Endothelial cell of umbilical vein (primary cell): Measurements from ENCODE around the gene SAPCD2. TPM values are rescaled to one million over a fixed set of nuclear protein-coding genes. Genes with fewer than 3 reads are reported as not detected.

Experiments
- BruUV-seq: library from RNA; stranded (reverse); fragments of 400-500 nt; replicated peaks from 2 replicates; lab custom pipeline; 2021; lab: Mats Ljungman, UMichigan
- CTCF ChIA-PET: fragments of 300-600, 350-600 bp; sonication (Branson Sonifier 250); formaldehyde crosslinking; loops from one replicate; lab custom pipeline; 2021; ENCODE audit warnings: antibody characterized with exemption, inconsistent platforms; lab: Charles Lee
- POLR2A ChIA-PET: fragments of 300-600, 350-600 bp; sonication (Branson Sonifier 250); formaldehyde crosslinking; loops from one replicate; lab custom pipeline; 2021; ENCODE audit warnings: antibody characterized with exemption, inconsistent platforms; lab: Charles Lee
- DNase-seq: peaks from one replicate; pipeline ENCODE4 v3.0.0-alpha.2; 2011; ENCODE audit warnings: low read depth, low spot score
- FAIRE-seq: peaks from 2 replicates; lab custom pipeline; 2011; peaks lifted over from hg19 to GRCh38; lab: Jason Lieb, UNC
- H2AFZ ChIP-seq: 2 replicates; pipeline ENCODE4 v1.6.0; 2012; ENCODE audit warnings: low read depth, low read length, control low read depth, inconsistent platforms
- H3K27ac ChIP-seq: 2 replicates; pipeline ENCODE4 v1.5.1; 2011; ENCODE audit warnings: low read depth, mild to moderate bottlenecking, control low read depth, low read length, moderate library complexity; ENCODE audit not compliant: insufficient read depth
- H3K27me3 ChIP-seq, 2 experiments: 2 replicates each; pipeline versions ENCODE4 v1.6.0 to v1.6.1; 2011; ENCODE audit warnings: low read length in 2 of 2, mixed read lengths in 1 of 2; ENCODE audit not compliant: control insufficient read depth in 2 of 2, insufficient read depth in 2 of 2
- H3K36me3 ChIP-seq, 2 experiments: 2 replicates in 1 of 2; 3 replicates in 1 of 2; pipeline ENCODE4 v1.5.1; 2011; ENCODE audit warnings: low read length in 2 of 2, mild to moderate bottlenecking in 1 of 2, moderate library complexity in 1 of 2; ENCODE audit not compliant: control insufficient read depth in 2 of 2, insufficient read depth in 2 of 2; ENCODE audit errors: extremely low read depth in 1 of 2
- H3K4me1 ChIP-seq: 3 replicates; pipeline ENCODE4 v1.5.1; 2011; ENCODE audit warnings: mild to moderate bottlenecking, low read length; ENCODE audit not compliant: control insufficient read depth, insufficient read depth; ENCODE audit errors: extremely low read depth
- H3K4me2 ChIP-seq: 2 replicates; pipeline ENCODE4 v1.6.1; 2011; ENCODE audit warnings: low read length, control low read depth, mixed read lengths; ENCODE audit not compliant: insufficient read depth
- H3K4me3 ChIP-seq, 3 experiments: fragments of 200-600 bp in 1 of 3; sonication (generic), shearing (Covaris generic) in 1 of 3; replicated peaks in 1 of 3; 2 replicates each; pipeline ENCODE4 v1.5.1; 2011 to 2016; ENCODE audit warnings: control low read depth in 3 of 3, low read length in 3 of 3, mild to moderate bottlenecking in 2 of 3, inconsistent platforms in 1 of 3, low read depth in 1 of 3, moderate library complexity in 1 of 3; ENCODE audit not compliant: insufficient read depth in 1 of 3
- H3K79me2 ChIP-seq: 2 replicates; pipeline ENCODE4 v1.6.0; 2012; ENCODE audit warnings: low read length, inconsistent platforms; ENCODE audit not compliant: control insufficient read depth, insufficient read depth
- H3K9ac ChIP-seq: replicated peaks from 2 replicates; pipeline ENCODE3; 2011; ENCODE audit warnings: low read length, control low read depth; ENCODE audit not compliant: insufficient read depth; ENCODE audit errors: extremely low read depth
- H3K9me1 ChIP-seq: replicated peaks from 3 replicates; pipeline ENCODE4 v1.6.0; 2011; ENCODE audit warnings: mild to moderate bottlenecking, low read length; ENCODE audit not compliant: control insufficient read depth, insufficient read depth; ENCODE audit errors: extremely low read depth
- H3K9me3 ChIP-seq: replicated peaks from 2 replicates; pipeline ENCODE4 v1.5.1; 2012; ENCODE audit warnings: low read length, inconsistent platforms; ENCODE audit not compliant: control insufficient read depth, insufficient read depth
- H4K20me1 ChIP-seq: replicated peaks from 2 replicates; pipeline ENCODE3; 2011; ENCODE audit warnings: mild to moderate bottlenecking, low read length; ENCODE audit not compliant: control insufficient read depth, insufficient read depth; ENCODE audit errors: extremely low read depth
- CTCF ChIP-seq, 2 donors: IDR thresholded peaks; 1 replicate in 1 of 2; 2 replicates in 1 of 2; pipeline ENCODE4 v1.5.1; 2011; ENCODE audit warnings: low read length in 2 of 2, mild to moderate bottlenecking in 2 of 2, moderate library complexity in 2 of 2, control low read depth in 1 of 2, inconsistent platforms in 1 of 2, low read depth in 1 of 2; ENCODE audit not compliant: insufficient read depth in 1 of 2; ENCODE audit errors: extremely low read depth in 1 of 2
- EZH2 ChIP-seq: IDR thresholded peaks from 2 replicates; pipeline ENCODE4 v1.6.1; 2012; ENCODE audit warnings: borderline replicate concordance, low read depth, mild to moderate bottlenecking, moderate library complexity, low read length, inconsistent platforms; ENCODE audit not compliant: severe bottlenecking
- FOS ChIP-seq: IDR thresholded peaks from 2 replicates; pipeline ENCODE4 v1.6.1; 2011; ENCODE audit warnings: mild to moderate bottlenecking, low read length, moderate library complexity, borderline replicate concordance; ENCODE audit not compliant: insufficient read depth
- GATA2 ChIP-seq: IDR thresholded peaks from 2 replicates; pipeline ENCODE4 v1.7.0; 2011; ENCODE audit warnings: low read depth, mild to moderate bottlenecking, moderate library complexity, mixed read lengths, low read length; ENCODE audit not compliant: insufficient read length, insufficient read depth
- JUN ChIP-seq: IDR thresholded peaks from 2 replicates; pipeline ENCODE4 v1.6.1; 2011; ENCODE audit warnings: borderline replicate concordance, low read depth; ENCODE audit not compliant: insufficient read length, insufficient read depth
- MAX ChIP-seq: IDR thresholded peaks from 2 replicates; pipeline ENCODE4 v1.6.1; 2011; ENCODE audit not compliant: insufficient read depth, insufficient read length
- POLR2A ChIP-seq: IDR thresholded peaks from 2 replicates; pipeline ENCODE4 v1.6.1; 2012; ENCODE audit warnings: low read depth, mild to moderate bottlenecking, control low read depth, low read length
- POLR2AphosphoS5 ChIP-seq: IDR thresholded peaks from 2 replicates; pipeline ENCODE4 v1.6.1; 2012; ENCODE audit warnings: low read depth, mild to moderate bottlenecking, control low read depth, low read length, moderate library complexity; ENCODE audit not compliant: insufficient read depth
- dilution Hi-C: fragments of 300-500 bp; cut with MboI; formaldehyde crosslinking; loops from one replicate; pipeline ENCODE4 v1.15.0; 2019; ENCODE audit warnings: low sequenced_read_pairs; ENCODE audit not compliant: extremely low pct_ligation_motif_present
- intact Hi-C: fragments of 100-400 bp; cut with micrococcal nuclease; formaldehyde crosslinking; loops from one replicate; pipeline ENCODE4 v1.10.0; 2022
- polyA plus RNA-seq, 4 experiments: library from polyadenylated mRNA; depleted of rRNA in 3 of 4; stranded (reverse) in 3 of 4; unstranded in 1 of 4; fragments of >200 nt; gene quantifications; 2 replicates each; pipeline versions ENCODE4 v1.2.1 to v1.2.3, GENCODE V29; 2011 to 2012; ENCODE audit warnings: missing spikeins in 1 of 4
- total RNA-seq: library from RNA; stranded (reverse); gene quantifications from 2 replicates; pipeline ENCODE4 v1.2.3, GENCODE V29; 2021

The SAPCD2 gene
- total and polyA plus RNA-seq, 2 donors (not counting 3 experiments of a cell fraction or from before 2014, with no cell fraction given) = 11.5 to 27.8 TPM

- dilution Hi-C loops (no loop called here), intact Hi-C loops (no loop called here)
- H4K20me1 ChIP-seq = no peaks in the 10 kb centered on the region
- ChIA-PET CTCF (no interaction called here), POLR2A (no interaction called here)
- no peak overlapping the region for H3K4me2 ChIP-seq
- H3K9me3 ChIP-seq = no peaks in the 10 kb centered on the region
- H3K27ac ChIP-seq = no peak overlapping the region
- no peaks in the 10 kb centered on the region for H3K4me1 ChIP-seq
- TF ChIP-seq GATA2 (no peak), CTCF (IDR thresholded peaks at IDR 0.05; ENCODE audit: extremely low read depth in 1 of 2, insufficient read depth in 1 of 2, low read depth in 1 of 2, low read length in 2 of 2) (no peak), FOS (no peak), EZH2 (no peak), POLR2A (no peak)
- H2AFZ ChIP-seq = no peak overlapping the region
- FAIRE-seq = no peak
- no TSS peak for BruUV-seq
- H3K79me2 ChIP-seq = no peaks in the 10 kb centered on the region
- no peak for DNase-seq
- H3K9me1 ChIP-seq = no peaks in the 10 kb centered on the region
- no peaks in the 10 kb centered on the region for H3K27me3 ChIP-seq
- no peak overlapping the region for H3K4me3 ChIP-seq
- H3K9ac ChIP-seq = no peak overlapping the region
- H3K36me3 ChIP-seq = peaks cover 4 to 65% of the 10 kb centered on the region in 2 experiments
Observed at GRCh38 chr9:137099231-137099630, 28.9 kb upstream of the SAPCD2 start.

GRCh38 chr9:137097761-137098462, 27.6 kb upstream of the SAPCD2 start:
- CTCF ChIA-PET = interaction anchor here (1.7 kb wide), 1 partner anchor 20 kb away, joined by 3 read pairs; no protein-coding TSS in a partner anchor
- H3K36me3 ChIP-seq = peaks cover 4 to 54% of the 10 kb centered on the region in 2 experiments
- no peaks in the 10 kb centered on the region for H3K79me2 ChIP-seq
- H4K20me1 ChIP-seq = no peaks in the 10 kb centered on the region
- BruUV-seq = no TSS peak
- no peak overlapping the region for H3K4me2 ChIP-seq
- H3K4me3 ChIP-seq = no peak overlapping the region
- no peaks in the 10 kb centered on the region for H3K4me1 ChIP-seq
- no peak for DNase-seq
- dilution Hi-C loops = no loop called here
- no peak overlapping the region for H2AFZ ChIP-seq
- no peaks in the 10 kb centered on the region for H3K27me3 ChIP-seq
- H3K27ac ChIP-seq = no peak overlapping the region
- no peak overlapping the region for H3K9ac ChIP-seq
- no peak for FAIRE-seq
- intact Hi-C loops = no loop called here
- H3K9me1 ChIP-seq = no peaks in the 10 kb centered on the region
- TF ChIP-seq FOS (no peak), MAX (peak; percentile 17), CTCF (IDR thresholded peaks at IDR 0.05; ENCODE audit: extremely low read depth in 1 of 2, insufficient read depth in 1 of 2, low read depth in 1 of 2, low read length in 2 of 2) (no peak), POLR2AphosphoS5 (no peak), JUN (no peak), EZH2 (no peak)
- H3K9me3 ChIP-seq = no peaks in the 10 kb centered on the region
- POLR2A ChIA-PET = no interaction called here
